HEK293T (cell line): ENCODE measurements around the gene ELK3.

Experiments
- CTCF ChIA-PET: fragments of 350-600 bp; formaldehyde crosslinking; extraction: SDS; loops from one replicate; lab custom pipeline; 2021; ENCODE audit warnings: antibody characterized with exemption, inconsistent platforms; lab: Yijun Ruan, JAX
- POLR2A ChIA-PET: fragments of 350-600 bp; formaldehyde crosslinking; extraction: SDS; loops from one replicate; lab custom pipeline; 2020; ENCODE audit warnings: antibody characterized with exemption, inconsistent platforms; lab: Yijun Ruan, JAX
- DNase-seq: peaks from one replicate; pipeline ENCODE4 v3.0.0; 2012; ENCODE audit warnings: mixed read lengths; ENCODE audit errors: extremely low spot score
- ARNT ChIP-seq: fragments of 450-650 bp; IDR thresholded peaks from 2 replicates; pipeline ENCODE4 v1.6.1; 2017; ENCODE audit warnings: mild to moderate bottlenecking
- BHLHE40 ChIP-seq: fragments of 450-650 bp; IDR thresholded peaks from 2 replicates; pipeline ENCODE4 v1.6.1; 2016; ENCODE audit warnings: mild to moderate bottlenecking, moderate library complexity, borderline replicate concordance
- CTBP1 ChIP-seq: fragments of 450-650 bp; IDR thresholded peaks from 2 replicates; pipeline ENCODE4 v1.6.1; 2016; ENCODE audit warnings: borderline replicate concordance
- ELF4 ChIP-seq: fragments of 450-650 bp; IDR thresholded peaks from 2 replicates; pipeline ENCODE4 v1.6.1; 2017; ENCODE audit warnings: antibody characterized with exemption
- FOXA1 ChIP-seq: fragments of 450-650 bp; IDR thresholded peaks from 2 replicates; pipeline ENCODE4 v1.6.1; 2016; ENCODE audit warnings: mild to moderate bottlenecking
- FOXK2 ChIP-seq: fragments of 450-650 bp; IDR thresholded peaks from 2 replicates; pipeline ENCODE4 v1.6.1; 2016; ENCODE audit warnings: mild to moderate bottlenecking
- FOXM1 ChIP-seq: fragments of 450-650 bp; IDR thresholded peaks from 2 replicates; pipeline ENCODE4 v1.6.1; 2017; ENCODE audit warnings: mild to moderate bottlenecking, borderline replicate concordance
- HDGF ChIP-seq: fragments of 450-650 bp; IDR thresholded peaks from 2 replicates; pipeline ENCODE4 v1.6.1; 2017; ENCODE audit warnings: antibody characterized with exemption, borderline replicate concordance
- L3MBTL2 ChIP-seq: fragments of 450-650 bp; conservative IDR thresholded peaks from 2 replicates; pipeline ENCODE4 v1.6.1; 2016; ENCODE audit warnings: mild to moderate bottlenecking
- LEF1 ChIP-seq: fragments of 450-650 bp; IDR thresholded peaks from 2 replicates; pipeline ENCODE4 v1.6.1; 2017; ENCODE audit warnings: mild to moderate bottlenecking, borderline replicate concordance
- NFRKB ChIP-seq: fragments of 450-650 bp; IDR thresholded peaks from 2 replicates; pipeline ENCODE4 v1.6.1; 2016; ENCODE audit warnings: mild to moderate bottlenecking, moderate library complexity
- PKNOX1 ChIP-seq: fragments of 450-650 bp; IDR thresholded peaks from 2 replicates; pipeline ENCODE4 v1.6.1; 2016
- SP1 ChIP-seq: fragments of 450-650 bp; IDR thresholded peaks from 2 replicates; pipeline ENCODE4 v1.6.1; 2017
- SUZ12 ChIP-seq: fragments of 450-650 bp; IDR thresholded peaks from 2 replicates; pipeline ENCODE4 v1.6.1; 2016; ENCODE audit warnings: mild to moderate bottlenecking
- TARDBP ChIP-seq: fragments of 450-650 bp; IDR thresholded peaks from 2 replicates; pipeline ENCODE4 v1.6.1; 2016
- ZNF384 ChIP-seq: fragments of 450-650 bp; IDR thresholded peaks from 2 replicates; pipeline ENCODE4 v1.6.1; 2016

ELK3 gene

GRCh38 chr12:96193725-96194575, at the start of gene ELK3:
Gene ELK3 (plus strand): TSS chr12:96194375.
- DNase-seq: peak; percentile 65
- TF ChIP-seq FOXM1 (no peak), FOXK2 (no peak), HDGF (no peak), TARDBP (no peak)
- CTCF ChIA-PET: no interaction called here
- POLR2A ChIA-PET: no interaction called here

GRCh38 chr12:96146747-96147146, 47.4 kb upstream of the ELK3 start:
- no peak for DNase-seq
- POLR2A ChIA-PET: no interaction called here
- no peak for TF ChIP-seq ARNT
- CTCF ChIA-PET: no interaction called here

GRCh38 chr12:96150442-96150841, 43.7 kb upstream of the ELK3 start:
- ChIA-PET CTCF (no interaction called here), POLR2A (no interaction called here)
- no peak for TF ChIP-seq FOXK2
- TF ChIP-seq FOXA1: no peak
- TF ChIP-seq LEF1: no peak
- no peak for TF ChIP-seq CTBP1
- no peak for TF ChIP-seq NFRKB
- TF ChIP-seq SUZ12: no peak
- TF ChIP-seq HDGF: no peak
- no peak for TF ChIP-seq PKNOX1
- TF ChIP-seq SP1: no peak
- no peak for TF ChIP-seq ARNT
- TF ChIP-seq ZNF384: no peak
- no peak for TF ChIP-seq L3MBTL2
- TF ChIP-seq BHLHE40: no peak
- no peak for TF ChIP-seq FOXM1
- no peak for TF ChIP-seq TARDBP
- DNase-seq: no peak

GRCh38 chr12:96152164-96152563, 42.0 kb upstream of the ELK3 start:
- DNase-seq: no peak
- TF ChIP-seq LEF1 (no peak), SP1 (no peak), FOXK2 (no peak), TARDBP (no peak)
- ChIA-PET POLR2A (no interaction called here), CTCF (no interaction called here)

GRCh38 chr12:96153131-96153725, 40.9 kb upstream of the ELK3 start:
- no peak for DNase-seq
- POLR2A ChIA-PET: no interaction called here
- TF ChIP-seq HDGF (no peak), NFRKB (no peak), SUZ12 (no peak), ELF4 (no peak), CTBP1 (no peak), FOXM1 (no peak), ZNF384 (no peak), FOXA1 (no peak), ARNT (no peak), FOXK2 (no peak), LEF1 (no peak), BHLHE40 (no peak), L3MBTL2 (no peak), PKNOX1 (no peak)
- CTCF ChIA-PET: no interaction called here

- ChIA-PET POLR2A (no interaction called here), CTCF (no interaction called here)
Observed at GRCh38 chr12:96155181-96155580, 39.0 kb upstream of the ELK3 start.

More at GRCh38 chr12:96155181-96155580, 39.0 kb upstream of the ELK3 start:
- no peak for TF ChIP-seq ZNF384
- TF ChIP-seq BHLHE40: no peak
- no peak for TF ChIP-seq LEF1
- no peak for TF ChIP-seq ARNT
- no peak for TF ChIP-seq L3MBTL2
- TF ChIP-seq PKNOX1: no peak
- TF ChIP-seq SP1: no peak
- TF ChIP-seq CTBP1: no peak
- no peak for TF ChIP-seq SUZ12
- no peak for TF ChIP-seq FOXA1
- TF ChIP-seq FOXM1: no peak
- TF ChIP-seq NFRKB: no peak
- TF ChIP-seq ELF4: no peak
- no peak for TF ChIP-seq HDGF
- no peak for TF ChIP-seq FOXK2
- TF ChIP-seq TARDBP: no peak
- DNase-seq: no peak
